NCI-H69 (cell line): ENCODE results near the gene BHLHA9.
"Not testable (repeated sequence)": the region's sequence is repeated elsewhere in the genome, so short reads cannot be mapped to it uniquely, and the experiment has no call there.

Experiments
- DNase-seq: peaks from one replicate; lab custom pipeline; 2025; lab: John Stamatoyannopoulos, UW

The BHLHA9 gene

DNA sequence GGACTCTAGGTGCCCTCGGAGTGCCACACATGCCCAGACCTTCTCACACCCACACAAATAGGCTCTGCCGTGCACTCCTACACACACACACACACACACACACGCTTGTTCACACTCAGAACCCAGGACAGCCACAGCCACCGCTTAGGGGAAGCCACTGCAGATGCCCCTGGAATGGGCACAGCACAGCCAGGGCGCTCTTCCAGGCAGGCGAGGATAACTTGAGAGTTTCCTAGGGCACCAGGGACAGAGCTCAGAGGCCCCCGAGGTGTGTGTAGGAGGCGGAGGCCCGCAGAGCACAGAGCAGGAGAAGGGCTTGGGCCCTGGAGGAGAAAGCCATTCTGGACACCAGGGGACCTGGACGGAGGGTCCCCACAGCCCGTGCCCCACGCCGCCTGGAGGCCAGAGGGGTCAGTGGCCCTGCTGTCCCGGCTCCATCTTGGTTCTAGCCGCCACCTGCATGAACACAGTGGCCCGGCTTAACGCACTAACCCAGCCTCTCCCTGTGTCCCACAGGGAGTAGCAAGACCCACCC, 30.2 kb downstream of the BHLHA9 start:
- no peak for DNase-seq

DNA sequence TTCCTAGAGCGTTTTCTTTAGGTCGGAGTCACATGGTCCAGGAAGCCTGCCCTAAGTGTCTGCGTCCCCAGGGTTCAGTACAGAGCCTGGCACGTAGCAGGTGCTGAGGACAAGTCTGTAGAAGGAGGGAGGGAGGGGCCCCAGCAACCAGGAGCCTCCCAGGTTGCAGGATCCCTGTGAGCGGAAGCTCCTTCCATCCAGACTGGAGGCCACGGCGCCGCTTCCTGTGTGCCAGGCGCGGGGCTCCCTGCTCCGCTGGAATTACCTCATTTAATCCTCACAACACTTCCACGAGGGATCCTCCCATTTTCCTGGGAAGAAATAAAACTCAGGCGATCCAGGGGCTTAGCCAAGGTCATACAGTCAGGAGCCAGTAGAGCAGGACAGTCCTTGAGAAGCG, 31.3 kb downstream of the BHLHA9 start:
- no peak for DNase-seq

DNA sequence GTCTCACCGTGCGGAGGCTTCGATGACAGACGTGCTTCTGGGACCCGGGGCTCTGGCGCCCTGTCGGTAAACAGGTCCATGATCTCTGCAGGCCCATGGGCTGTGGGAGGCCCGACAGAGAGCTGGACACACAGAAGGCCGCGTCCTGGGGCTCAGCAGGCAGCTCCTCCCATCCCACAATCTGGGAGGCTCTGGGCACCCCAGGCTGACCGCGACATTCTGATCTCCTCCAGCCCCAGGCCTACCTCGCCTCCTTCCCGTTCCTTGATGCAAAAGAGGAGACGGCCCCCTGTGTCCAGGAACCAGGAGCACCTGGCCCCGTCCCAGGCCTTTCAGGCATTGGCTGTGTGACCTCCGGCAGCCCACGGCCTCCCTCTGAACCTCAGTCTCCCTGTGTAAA, 32.5 kb downstream of the BHLHA9 start:
- no peak for DNase-seq

DNA sequence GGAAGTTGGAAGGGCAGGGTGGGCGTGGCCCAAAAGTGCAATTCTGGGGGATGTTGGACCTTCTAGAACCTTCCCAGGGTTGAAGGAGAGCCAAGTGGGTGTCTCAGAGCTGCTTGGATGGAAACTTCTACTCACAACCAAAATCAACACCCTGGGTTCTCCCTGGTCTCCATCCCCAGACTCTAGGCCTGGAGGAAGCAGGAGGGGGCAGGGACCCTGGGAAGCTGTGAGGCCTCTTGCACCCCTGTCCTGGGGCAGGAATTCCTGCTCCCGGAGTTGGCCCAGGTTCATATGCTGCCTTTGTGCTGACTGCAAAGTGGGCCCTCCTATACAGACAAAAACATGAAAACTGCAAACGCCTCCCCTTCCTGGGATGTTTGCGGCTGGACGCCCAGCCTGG, 34.3 kb downstream of the BHLHA9 start:
- DNase-seq = no peak

DNA sequence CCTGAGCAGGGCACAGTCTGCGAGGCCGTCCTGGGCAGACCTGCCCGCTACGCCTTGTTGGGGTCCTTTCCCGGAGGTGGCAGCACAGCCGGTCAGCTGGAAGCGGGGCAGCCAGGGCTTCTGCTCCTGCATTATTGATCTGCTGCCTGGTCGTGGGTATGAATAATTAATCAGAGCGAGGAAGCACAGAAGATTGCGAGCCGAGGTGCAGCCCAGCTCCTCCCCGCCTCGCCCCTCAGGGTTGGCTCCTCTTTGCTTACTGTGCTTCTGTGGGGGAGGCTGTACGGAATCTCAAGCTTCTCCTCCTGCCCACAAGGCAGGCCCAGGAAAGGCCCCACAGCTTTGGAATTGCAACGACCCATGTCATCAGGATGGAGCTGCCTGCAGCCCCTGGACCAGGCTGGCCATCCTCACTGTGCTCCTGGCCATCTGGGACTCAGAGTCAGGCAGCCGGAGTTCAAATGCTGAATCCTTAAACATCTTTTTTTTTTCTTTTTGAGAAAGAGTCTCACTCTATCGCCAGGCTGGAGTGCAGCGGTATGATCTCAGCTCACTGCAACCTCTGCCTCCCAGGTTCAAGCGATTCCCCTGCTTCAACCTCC, 34.8 kb downstream of the BHLHA9 start:
- DNase-seq = no peak

DNA sequence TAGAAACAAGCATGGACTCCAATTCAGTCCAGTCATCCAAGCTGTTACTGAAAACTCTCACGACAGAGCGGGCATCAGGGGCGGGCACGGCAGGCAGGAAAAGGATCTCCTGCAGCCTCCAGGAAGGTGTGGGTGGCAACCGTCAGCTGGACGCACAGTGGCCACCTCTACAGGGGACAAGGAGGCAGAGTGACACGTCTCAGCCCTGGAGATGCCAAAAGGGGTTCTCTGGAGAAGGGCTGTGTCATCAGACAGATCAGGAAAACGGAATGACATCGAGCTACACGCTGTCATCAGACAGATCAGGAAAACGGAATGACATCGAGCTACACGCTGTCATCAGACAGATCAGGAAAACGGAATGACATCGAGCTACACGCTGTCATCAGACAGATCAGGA, 37.6 kb downstream of the BHLHA9 start:
- not testable (repeated sequence) for DNase-seq

DNA sequence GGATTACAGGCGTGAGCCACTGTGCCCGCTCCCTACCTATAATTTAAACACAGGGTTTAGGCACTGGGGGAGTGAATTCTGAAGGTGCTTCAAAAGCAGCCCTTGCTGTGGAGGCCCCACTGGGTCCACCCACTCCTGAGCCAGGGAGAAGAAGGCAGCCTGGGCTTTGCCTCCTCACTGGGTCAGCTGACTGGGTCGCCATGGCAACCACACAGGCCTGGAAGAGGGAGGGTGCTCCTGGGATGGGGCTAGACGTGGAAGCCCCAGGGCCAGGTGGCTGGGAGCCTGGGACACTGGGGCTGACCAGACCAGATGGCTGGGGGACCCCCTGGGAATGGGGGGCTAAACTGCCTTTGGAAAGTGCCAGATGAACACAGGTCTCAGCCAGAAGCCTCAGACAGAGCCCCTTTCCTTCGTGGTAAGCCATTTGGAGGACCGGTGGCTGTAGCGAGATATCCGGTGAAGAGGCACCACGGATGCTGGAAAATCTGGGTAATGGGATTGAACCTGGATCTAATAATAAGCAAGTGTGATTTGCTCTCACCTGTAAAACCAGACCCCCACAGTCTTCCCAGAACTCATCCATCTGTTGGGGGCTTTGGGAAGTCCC, 42.1 kb downstream of the BHLHA9 start:
- DNase-seq = peak; percentile 60

DNA sequence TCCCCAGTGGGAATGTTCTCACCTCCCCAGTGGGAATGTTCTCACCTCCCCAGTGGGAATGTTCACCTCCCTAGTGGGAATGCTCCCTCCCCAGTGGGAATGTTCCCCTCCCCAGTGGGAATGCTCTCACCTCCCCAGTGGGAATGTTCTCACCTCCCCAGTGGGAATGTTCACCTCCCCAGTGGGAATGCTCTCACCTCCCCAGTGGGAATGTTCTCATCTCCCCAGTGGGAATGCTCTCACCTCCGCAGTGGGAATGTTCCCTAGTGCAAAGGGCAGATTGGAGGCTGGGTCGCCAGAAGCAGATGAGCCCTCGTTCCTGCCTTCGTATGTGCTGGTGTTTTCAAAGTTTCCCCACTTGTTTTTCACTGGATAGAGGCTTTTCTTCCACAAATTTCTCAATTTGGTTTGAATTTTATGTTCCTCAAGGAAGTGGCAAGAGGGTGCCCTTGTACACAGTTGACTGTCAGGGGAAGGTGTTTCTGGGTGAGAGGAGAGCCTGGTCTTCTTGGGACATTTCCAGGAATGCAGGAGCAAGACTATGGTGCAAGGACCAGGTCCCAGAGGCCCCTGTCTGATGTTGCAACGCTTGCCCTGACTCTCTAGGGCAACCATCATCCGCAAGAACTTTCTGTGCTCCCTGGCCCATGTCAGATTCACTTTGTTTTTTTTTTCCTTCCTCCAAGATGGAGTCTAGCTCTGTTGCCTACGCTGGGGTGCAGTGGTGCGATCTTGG, 43.2 kb downstream of the BHLHA9 start:
- no peak for DNase-seq

DNA sequence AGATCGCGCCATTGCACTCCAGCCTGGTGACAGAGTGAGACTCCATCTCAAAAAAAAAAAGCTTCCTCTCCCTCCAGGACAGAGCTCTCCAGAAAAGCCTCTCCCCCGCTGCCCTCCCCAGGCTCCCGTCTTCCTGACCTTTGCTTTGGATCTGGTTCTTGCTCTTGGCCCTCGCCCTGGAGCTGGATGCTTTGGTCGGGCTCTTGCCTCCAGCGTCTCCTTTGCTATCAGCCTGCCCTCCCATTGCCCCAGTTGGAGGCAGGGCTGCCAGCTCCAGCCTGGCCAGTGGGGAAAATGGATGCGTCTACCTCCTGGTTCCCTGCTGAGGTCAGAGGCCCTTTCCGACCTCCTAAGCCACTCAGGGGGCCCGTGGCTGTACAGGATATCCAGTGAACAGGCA, 45.2 kb downstream of the BHLHA9 start:
- peak; percentile 53 for DNase-seq

DNA sequence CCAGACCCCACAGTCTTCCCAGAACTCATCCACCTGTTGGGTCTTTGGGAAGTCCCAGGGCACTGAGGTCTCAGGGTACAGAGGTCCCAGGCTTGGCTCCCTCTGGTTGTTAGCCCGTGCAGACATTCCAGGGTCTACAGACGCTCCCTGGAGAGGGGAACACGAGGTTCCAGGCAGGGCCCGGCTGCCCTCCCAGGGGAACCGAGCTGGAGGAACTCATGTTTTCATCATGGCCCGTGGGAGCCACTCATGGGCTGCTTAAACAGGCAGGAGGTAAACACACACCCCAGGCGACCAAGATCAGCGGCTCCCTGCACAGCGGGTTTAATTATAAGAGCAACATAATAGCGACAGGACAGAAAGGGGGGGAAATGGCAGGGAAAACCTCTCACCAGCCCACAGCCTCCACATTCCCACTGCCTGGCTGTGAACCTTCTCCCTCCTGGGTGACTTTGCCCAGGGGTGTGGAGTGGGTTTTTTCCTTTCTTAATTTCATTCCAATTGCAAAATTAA, 45.7 kb downstream of the BHLHA9 start:
- DNase-seq = peak; percentile 93
